Cardiac fibroblast (primary cell): ENCODE data around the gene RASSF1.

Source experiments
- DNase-seq, 2 donors: peaks; one replicate each; pipeline versions ENCODE4 v3.0.0 to v3.0.0-alpha.2; 2010; ENCODE audit warnings: low read depth in 2 of 2
- H3K4me3 ChIP-seq, 2 donors: replicated peaks in 1 of 2; 1 replicate in 1 of 2; 2 replicates in 1 of 2; pipeline ENCODE4 v1.5.1; 2011; ENCODE audit warnings: low read depth in 2 of 2, low read length in 2 of 2, mild to moderate bottlenecking in 2 of 2, moderate library complexity in 1 of 2
- CTCF ChIP-seq: IDR thresholded peaks from one replicate; pipeline ENCODE4 v1.5.1; 2011; ENCODE audit warnings: low read depth, mild to moderate bottlenecking, low read length, inconsistent platforms

RASSF1 gene

GRCh38 chr3:50365842-50366220 lies 25.2 kb upstream of the RASSF1 start:
- no peak overlapping the region for H3K4me3 ChIP-seq
- no peak for TF ChIP-seq CTCF
- DNase-seq, result no peak

GRCh38 chr3:50365080-50365841 lies 24.6 kb upstream of the RASSF1 start:
- TF ChIP-seq CTCF, result no peak
- peak overlapping the region; percentile 47 to 50 for H3K4me3 ChIP-seq
- peak; percentile 65 to 73 for DNase-seq

GRCh38 chr3:50364573-50365079 lies 24.0 kb upstream of the RASSF1 start:
- no peak for TF ChIP-seq CTCF
- DNase-seq, result no peak
- peak overlapping the region; percentile 47 to 50 for H3K4me3 ChIP-seq

GRCh38 chr3:50359760-50360110 lies 19.1 kb upstream of the RASSF1 start:
- no peak for DNase-seq
- peak overlapping the region in 1 of 2 donors; percentile 94 for H3K4me3 ChIP-seq
- TF ChIP-seq CTCF, result no peak

GRCh38 chr3:50358911-50359759 lies 18.5 kb upstream of the RASSF1 start, which contains the start of gene TMEM115:
Gene TMEM115 (minus strand): TSS chr3:50359521. CDS start chr3:50359063, 458 bp downstream.
- peak within 1 kb of the TSS; percentile 88 to 94 for H3K4me3 ChIP-seq
- no peak for TF ChIP-seq CTCF
- DNase-seq, result peak; percentile 99

GRCh38 chr3:50358355-50358910 lies 17.8 kb upstream of the RASSF1 start:
- H3K4me3 ChIP-seq, result peak overlapping the region; percentile 88 to 94
- DNase-seq, result no peak
- TF ChIP-seq CTCF, result no peak
